Measurements from ENCODE around the gene BHLHE23.

The BHLHE23 gene

DNA sequence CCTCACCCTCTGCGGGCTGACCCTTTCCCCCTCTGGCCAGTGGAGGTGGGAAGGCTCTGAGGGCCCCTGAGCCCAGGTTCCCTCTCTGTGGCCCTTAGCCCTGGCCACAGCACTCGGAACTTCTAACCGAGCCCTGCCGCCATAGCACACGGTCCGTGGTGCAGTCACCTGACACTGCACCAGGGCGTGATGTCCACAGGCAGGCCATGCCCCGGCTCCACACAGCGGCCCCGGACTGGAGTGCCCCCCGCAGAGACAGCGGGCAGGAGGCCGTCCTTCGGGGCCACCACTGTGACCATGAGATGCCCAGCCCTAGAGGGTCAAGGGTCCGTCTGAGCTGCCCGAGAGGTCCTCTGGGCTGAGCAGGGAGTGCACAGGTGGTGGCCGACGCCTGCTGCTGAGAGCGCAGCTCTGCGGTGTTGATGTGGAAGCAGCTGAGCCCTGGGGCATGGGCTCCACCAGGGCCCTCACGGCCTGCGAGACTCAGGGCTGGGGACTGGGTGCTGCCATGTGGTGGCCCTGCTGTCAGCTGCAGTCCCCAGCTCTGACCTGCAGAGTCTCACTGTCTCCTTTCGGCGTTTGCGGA lies 11.2 kb upstream of the BHLHE23 start:
- TF ChIP-seq, protein P1, sequence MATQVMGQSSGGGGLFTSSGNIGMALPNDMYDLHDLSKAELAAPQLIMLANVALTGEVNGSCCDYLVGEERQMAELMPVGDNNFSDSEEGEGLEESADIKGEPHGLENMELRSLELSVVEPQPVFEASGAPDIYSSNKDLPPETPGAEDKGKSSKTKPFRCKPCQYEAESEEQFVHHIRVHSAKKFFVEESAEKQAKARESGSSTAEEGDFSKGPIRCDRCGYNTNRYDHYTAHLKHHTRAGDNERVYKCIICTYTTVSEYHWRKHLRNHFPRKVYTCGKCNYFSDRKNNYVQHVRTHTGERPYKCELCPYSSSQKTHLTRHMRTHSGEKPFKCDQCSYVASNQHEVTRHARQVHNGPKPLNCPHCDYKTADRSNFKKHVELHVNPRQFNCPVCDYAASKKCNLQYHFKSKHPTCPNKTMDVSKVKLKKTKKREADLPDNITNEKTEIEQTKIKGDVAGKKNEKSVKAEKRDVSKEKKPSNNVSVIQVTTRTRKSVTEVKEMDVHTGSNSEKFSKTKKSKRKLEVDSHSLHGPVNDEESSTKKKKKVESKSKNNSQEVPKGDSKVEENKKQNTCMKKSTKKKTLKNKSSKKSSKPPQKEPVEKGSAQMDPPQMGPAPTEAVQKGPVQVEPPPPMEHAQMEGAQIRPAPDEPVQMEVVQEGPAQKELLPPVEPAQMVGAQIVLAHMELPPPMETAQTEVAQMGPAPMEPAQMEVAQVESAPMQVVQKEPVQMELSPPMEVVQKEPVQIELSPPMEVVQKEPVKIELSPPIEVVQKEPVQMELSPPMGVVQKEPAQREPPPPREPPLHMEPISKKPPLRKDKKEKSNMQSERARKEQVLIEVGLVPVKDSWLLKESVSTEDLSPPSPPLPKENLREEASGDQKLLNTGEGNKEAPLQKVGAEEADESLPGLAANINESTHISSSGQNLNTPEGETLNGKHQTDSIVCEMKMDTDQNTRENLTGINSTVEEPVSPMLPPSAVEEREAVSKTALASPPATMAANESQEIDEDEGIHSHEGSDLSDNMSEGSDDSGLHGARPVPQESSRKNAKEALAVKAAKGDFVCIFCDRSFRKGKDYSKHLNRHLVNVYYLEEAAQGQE (IDR thresholded peaks at IDR 0.05; ENCODE audit: insufficient read depth in 1 of 2, low read depth in 2 of 2, low read length in 2 of 2): no peak

- TF ChIP-seq POLR2AphosphoS5 (IDR thresholded peaks at IDR 0.05; ENCODE audit: low read depth, low read length) (no peak), SIN3A (IDR thresholded peaks at IDR 0.05; ENCODE audit: borderline replicate concordance, insufficient read depth, low read length) (no peak), FOXP2 (optimal IDR thresholded peaks at IDR 0.05; ENCODE audit: borderline replicate concordance, extremely low read depth, extremely low read length, insufficient read depth) (no peak), TAF1 (IDR thresholded peaks at IDR 0.05; ENCODE audit: borderline replicate concordance, insufficient read depth, low read length) (no peak)
- TF ChIP-seq, protein P1 (IDR thresholded peaks at IDR 0.05; ENCODE audit: insufficient read depth in 1 of 2, low read depth in 2 of 2, low read length in 2 of 2): no peak
Measured at GRCh38 chr20:63017076-63017825, 10.5 kb upstream of the BHLHE23 start.

- TF ChIP-seq TAF1 (IDR thresholded peaks at IDR 0.05; ENCODE audit: borderline replicate concordance, insufficient read depth, low read length): no peak
- TF ChIP-seq SIN3A (IDR thresholded peaks at IDR 0.05; ENCODE audit: borderline replicate concordance, insufficient read depth, low read length): no peak
- TF ChIP-seq POLR2AphosphoS5 (IDR thresholded peaks at IDR 0.05; ENCODE audit: low read depth, low read length): no peak
- TF ChIP-seq FOXP2 (optimal IDR thresholded peaks at IDR 0.05; ENCODE audit: borderline replicate concordance, extremely low read depth, extremely low read length, insufficient read depth): no peak
- TF ChIP-seq, protein P1 (IDR thresholded peaks at IDR 0.05; ENCODE audit: insufficient read depth in 1 of 2, low read depth in 2 of 2, low read length in 2 of 2): no peak
Measured at GRCh38 chr20:63016514-63017075, 9.8 kb upstream of the BHLHE23 start.

GRCh38 chr20:63015662-63016361 lies 9.0 kb upstream of the BHLHE23 start:
- TF ChIP-seq SIN3A (IDR thresholded peaks at IDR 0.05; ENCODE audit: borderline replicate concordance, insufficient read depth, low read length): no peak
- no peak for TF ChIP-seq POLR2AphosphoS5 (IDR thresholded peaks at IDR 0.05; ENCODE audit: low read depth, low read length)
- TF ChIP-seq, protein P1 (IDR thresholded peaks at IDR 0.05; ENCODE audit: insufficient read depth in 1 of 2, low read depth in 2 of 2, low read length in 2 of 2): no peak
- TF ChIP-seq FOXP2 (optimal IDR thresholded peaks at IDR 0.05; ENCODE audit: borderline replicate concordance, extremely low read depth, extremely low read length, insufficient read depth): no peak
- no peak for TF ChIP-seq TAF1 (IDR thresholded peaks at IDR 0.05; ENCODE audit: borderline replicate concordance, insufficient read depth, low read length)
